GM19099 (cell line): ENCODE measurements around the gene DNM3.

Experiments used
- POLR2A ChIP-seq: IDR thresholded peaks from 3 replicates; pipeline ENCODE4 v1.6.1; 2011; ENCODE audit warnings: low read depth; ENCODE audit not compliant: insufficient read length; ENCODE audit errors: extremely low read depth

Gene DNM3

DNA sequence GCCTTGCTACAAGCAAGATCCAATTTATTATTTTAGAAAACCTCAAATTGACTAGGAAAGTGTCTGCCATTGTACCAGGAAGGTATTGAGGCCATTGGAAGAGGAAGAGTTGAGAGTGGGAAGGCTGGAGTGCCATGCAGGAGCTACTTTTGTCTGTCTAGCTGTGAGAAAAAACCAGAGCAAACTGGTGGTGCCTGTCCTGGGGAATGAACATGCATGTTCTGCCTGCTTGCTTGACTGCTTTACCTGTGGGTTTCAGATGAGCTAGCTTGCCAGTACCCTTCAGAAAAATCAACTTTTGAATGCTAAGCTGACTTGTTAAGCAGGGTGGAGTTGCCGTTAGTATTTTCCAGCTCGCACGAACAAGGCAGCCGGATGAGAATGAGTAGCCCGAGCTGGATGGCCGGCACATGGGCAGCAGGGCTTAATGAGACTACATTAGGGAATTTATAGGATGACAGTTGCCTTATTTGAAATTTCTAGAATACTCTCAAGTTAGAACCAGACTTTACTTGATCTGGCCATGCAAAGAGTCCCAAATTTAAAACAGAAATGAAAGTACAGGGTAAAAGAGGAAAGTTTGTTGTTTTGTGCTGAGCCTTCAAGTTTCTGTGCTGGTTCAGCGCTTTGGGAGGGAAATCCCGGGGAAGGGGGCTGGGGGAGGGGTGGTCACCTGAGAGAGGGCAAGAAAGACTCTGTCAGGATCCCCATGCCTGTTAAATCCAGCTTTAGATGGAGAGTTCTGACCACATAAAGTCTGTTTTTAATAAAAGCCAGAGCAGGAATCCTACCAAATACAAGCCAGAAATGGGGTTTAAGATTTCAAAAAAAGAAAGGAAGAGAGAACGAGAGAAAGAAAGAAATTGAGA is 549.6 kb downstream of the DNM3 start:
- peak; percentile 22 for TF ChIP-seq POLR2A

DNA sequence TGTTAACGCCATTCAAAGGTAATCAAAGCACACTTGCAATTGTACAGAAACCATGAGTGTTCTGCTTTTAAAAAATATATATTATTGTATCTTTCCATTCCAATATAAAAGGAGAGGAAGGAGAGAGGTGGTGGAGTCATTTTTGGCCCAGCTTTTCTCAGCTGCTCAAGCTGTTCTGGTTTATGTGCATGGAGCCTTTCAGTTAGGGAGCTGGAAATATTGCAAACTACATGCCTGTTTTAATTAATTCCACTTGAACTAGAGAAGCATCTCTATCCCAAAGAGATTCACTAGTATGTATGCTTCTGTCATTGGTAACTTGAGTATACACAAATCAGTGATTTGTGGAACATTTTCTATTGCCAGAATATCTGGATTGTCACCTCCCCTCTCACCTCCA is 550.7 kb downstream of the DNM3 start:
- no peak for TF ChIP-seq POLR2A

DNA sequence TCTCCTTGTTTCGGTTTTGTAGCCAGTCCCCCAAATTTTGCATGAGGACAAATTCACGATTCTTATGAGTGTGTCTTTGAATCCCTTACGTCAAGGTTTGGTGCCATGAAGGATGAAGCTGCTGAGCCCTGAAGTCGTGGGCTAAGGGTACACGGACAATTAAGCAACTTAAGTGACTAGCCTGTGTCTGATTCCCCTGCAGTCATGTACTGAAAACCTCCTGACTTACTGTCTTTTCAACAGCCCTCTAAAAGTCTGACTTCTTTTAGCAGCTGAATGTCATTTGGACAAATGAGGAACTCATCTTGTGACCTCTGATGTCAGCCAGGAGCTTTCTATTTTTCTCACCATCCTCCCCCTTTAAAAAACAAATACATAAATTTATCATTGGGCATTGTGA is 552.1 kb downstream of the DNM3 start:
- TF ChIP-seq POLR2A: no peak

DNA sequence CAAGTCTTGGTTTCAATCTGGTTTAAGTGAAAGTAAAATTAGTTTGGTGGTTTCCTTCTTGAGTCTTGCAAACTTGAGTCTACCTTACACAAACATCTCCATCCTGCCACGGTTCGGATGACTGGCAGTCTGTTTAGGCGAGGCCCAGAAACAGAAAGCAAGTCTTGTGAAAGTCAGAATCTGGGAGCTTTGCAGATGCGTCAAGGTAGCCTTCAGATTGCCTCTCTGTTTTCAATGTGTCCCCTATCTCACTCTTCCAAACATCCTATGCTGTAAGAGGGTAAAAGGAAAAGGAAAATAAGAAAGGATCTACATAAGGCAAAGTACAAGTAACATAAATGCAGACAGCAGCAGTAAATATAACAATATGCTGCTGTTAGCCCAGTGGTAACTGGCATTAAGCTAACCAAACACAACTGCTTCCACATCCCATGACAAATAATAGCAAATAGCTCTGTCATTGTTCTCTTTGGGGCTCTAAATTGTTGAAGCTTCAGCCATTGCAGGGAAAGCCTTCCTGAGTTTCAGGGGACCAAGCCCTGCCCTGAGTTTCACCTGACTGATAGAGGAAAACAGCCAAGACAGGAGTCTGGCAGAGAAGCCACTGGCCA is 552.9 kb downstream of the DNM3 start:
- TF ChIP-seq POLR2A: no peak

DNA sequence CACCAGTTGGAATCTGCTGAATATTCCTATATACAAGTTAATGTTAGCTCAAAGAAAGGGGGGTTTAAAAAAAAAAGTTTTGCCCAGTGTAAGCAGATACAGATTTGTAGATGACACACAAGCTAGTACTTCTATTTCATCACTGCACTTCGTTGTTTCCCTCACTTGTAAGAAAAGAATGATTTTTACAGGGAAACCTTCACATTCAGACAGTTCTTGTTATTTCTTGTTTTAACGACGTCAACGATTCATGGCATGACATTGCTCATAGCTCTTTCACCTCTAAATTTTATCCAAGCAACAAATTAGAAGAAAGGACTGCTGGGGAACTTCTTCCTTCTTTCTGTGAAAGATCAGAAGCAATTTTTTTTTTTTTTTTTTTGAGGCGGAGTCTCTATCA is 553.5 kb downstream of the DNM3 start:
- no peak for TF ChIP-seq POLR2A

DNA sequence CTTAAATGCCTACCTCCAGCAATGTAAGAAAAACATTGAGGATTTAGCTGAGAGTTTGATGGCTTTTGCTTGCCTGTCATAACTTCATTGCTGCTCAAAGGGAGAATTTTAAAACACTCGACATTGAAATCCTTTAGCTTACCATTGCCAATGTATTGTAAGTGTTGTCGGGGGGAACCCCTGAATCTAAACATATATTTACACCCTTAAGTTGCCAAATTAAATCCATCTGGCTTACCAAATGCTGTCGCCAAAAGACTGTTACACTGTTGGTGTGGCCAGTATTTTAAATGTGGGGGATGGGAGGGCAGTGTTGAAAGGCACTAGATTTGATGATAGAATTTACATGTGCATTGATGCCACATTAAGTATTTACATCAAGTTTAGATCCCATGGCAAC is 554.3 kb downstream of the DNM3 start:
- TF ChIP-seq POLR2A: no peak

DNA sequence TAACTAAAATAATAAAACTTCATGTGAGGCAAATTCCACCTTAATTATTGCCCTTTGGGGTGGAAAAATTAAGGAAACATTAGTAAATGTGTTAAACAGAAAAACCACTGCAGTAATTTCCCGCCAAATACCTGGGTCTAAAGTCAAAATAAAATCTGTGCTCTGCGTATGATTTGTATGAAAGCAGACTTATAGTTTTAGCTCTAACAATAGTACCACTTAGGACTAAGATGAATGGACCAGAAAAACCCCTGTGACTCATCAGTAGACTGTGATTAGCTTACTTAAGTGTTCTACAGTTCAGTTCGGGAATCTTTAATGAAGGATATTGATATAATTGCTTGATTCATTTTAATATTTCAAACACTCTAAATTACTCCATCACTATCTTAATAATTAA is 555.9 kb downstream of the DNM3 start:
- TF ChIP-seq POLR2A: no peak

DNA sequence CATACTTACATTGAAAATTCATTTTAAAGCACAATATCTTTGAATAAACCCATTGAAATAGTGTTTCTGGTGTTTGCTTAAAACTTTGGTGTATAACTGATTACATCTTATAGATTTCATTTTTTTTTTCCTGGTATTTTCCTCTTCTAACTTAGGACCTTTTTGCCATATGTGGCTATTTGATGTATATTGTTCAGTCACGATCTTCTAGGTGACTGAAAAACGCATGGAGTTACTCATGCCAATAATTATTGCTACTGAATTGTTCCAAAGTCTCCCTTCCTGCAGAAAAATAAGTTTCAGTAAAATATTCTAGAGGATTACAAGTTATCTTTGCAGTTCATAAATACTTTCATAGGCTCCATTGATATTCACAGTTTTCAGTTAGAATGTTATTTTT is 556.3 kb downstream of the DNM3 start:
- TF ChIP-seq POLR2A: no peak

DNA sequence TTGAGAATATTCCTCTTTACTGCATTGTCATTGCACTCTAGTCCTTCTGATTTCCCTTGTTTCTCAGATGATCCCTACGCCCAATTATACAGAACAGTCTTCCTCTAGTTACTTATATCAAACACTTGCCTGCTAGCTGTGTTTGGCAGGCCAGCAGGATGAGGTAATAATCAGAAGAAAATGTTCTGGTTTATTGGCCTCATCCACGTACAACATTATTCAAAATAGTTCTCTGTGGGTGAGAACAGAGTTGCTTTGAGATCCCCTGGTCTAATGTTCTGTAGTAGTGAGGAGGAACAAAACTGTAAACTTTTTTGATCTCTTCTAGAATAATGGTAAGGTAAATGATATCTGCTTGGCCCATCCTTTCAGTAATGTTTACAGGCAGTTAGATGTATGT is 556.9 kb downstream of the DNM3 start:
- TF ChIP-seq POLR2A: no peak

DNA sequence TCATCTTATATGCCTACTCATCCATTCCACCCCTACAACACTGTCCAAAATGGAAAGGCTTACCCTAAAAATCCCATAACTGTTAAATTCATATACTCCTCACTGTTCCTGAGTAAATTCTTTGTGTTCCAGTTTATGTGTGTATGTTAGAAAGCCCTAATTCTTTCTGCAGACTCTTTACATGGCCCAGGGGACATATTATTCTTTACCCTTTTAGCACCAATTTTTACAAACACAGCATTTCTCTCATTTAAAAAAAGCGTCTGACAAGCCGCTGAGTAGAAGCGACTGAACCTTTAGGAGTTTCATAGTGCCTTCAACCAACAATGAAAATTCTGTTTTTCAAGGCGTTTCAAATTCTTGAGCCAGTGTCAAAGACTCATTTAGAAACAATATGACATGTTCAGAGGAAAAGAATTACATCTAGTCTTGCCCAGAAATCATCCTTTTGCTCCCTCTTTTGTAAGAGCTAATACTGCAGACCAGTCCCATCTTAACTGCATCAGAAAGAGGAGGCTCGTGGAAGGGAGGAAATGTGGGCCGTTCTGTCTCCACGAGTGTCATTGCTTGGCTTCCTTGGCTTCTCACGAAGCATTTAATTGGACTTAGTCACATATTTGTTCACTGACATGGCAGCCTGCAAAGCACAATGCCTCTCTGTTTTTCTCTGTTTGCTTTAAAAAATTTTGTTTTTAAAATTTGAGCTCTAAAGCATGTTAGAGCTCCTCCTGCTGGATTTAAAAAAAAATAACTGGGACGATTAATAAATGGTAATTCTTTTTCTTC is 557.9 kb downstream of the DNM3 start:
- no peak for TF ChIP-seq POLR2A

DNA sequence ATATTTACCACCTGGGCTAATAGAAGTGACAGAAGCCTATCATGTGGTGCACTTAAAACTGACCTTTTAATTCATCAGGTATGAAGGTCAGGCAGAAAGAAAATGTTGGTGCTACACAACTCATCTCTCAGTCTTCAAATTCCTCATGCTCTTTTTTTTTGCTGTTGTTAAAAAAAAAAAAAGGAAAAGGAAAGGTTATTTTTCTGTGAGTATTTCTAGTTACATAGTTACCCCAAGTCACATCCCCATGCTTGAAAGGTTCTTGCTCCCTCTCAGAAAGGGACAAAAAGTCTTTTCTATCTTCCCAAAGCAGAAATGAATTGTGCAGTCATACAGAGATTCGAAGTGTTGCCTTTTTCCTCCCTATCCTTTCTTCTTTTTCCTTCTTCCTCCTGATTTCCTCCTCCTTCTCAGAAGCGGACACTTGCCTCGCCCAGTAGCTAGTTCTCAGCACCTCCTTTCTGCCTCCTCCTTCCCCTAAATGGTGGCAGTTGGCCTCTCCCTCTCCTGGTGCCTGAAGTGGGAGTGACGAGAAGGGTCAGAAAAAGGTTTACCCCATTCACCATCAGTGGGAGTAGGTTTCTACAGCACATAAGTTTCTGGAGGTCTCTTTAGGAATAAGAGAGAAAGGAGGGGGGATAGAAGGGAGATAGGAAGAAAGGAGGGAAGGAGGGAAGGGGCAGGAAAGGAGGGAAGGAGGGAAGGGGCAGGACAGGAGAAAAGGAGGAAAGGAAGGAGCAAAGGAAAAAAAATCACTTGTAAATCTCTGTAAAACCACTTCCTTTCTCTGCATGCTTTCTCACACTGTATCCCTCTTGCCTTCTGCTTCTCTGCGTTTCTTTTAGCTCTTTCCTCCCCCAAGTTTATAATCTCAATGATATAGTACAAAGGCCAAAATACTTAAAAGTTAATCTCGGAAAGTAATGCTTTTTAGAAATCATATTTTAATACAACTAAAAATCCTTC is 558.7 kb downstream of the DNM3 start:
- no peak for TF ChIP-seq POLR2A

DNA sequence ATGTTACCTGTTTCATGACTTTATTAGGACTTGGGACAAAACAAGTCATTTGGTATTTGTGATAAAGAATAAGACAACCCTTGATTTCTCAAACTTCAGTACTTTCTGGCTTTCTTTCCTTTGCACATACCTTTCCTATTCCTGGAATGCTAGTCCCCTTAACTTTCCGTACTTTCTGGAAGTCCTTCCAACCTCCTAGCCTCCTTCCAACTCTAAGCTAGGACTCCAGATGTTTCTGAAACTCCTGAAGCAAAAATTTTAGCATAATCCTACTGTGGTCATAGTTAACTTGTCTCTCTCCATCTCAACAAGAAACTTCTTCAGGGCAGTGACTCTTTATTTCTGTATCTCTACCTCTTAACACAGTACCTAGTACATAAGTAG is 559.4 kb downstream of the DNM3 start:
- TF ChIP-seq POLR2A: no peak

DNA sequence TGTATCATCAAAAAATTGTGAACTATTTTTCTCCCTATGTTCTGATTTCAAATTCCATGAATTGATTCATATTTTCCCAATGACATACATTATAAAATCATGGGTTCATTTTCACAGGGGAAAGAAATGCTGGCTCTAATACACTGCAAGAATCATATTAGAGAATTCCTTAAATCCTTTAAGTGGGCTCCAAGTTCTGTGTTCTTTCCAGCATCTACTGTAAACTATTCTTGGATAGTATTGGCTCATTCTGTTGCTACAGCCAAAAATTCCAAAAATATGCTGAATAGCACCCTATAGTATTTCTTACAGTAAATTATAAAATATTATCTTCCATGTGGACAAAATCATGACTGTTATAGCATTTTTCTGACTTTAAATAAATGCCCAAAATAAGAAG is 560.2 kb downstream of the DNM3 start:
- TF ChIP-seq POLR2A: no peak

DNA sequence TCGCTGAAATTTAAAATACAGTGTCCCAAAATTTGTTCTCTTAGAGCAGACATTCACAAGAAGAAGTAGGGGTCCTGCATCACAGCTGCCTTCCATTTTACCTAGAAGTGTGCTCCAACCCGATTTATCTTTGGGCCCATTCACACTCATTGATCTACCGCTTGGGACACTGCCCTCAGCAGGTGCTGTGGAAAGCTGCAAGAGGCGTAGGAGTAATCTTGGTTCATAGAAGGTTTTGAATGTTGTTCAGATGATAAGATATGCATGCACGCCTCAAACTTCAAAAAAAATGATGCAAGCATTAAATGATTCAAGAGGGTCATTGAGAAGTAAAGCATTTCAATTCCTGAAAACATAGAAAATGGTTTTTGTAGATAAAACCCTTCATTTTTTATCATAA is 560.6 kb downstream of the DNM3 start:
- TF ChIP-seq POLR2A: no peak
